GM23338 (cell line): ENCODE measurements around the gene DNAJB12.

Experiments
- EZH2 ChIP-seq: fragments of 200-600 bp; sonication (generic); IDR thresholded peaks from one replicate; pipeline ENCODE4 v1.8.0; 2017; ENCODE audit warnings: antibody characterized with exemption, mild to moderate bottlenecking, low read depth; ENCODE audit not compliant: unreplicated experiment
- EZH2phosphoT487 ChIP-seq: fragments of 200-600 bp; sonication (generic); IDR thresholded peaks from one replicate; pipeline ENCODE4 v1.8.1; 2018; ENCODE audit warnings: antibody characterized with exemption; ENCODE audit not compliant: unreplicated experiment
- POLR2AphosphoS5 ChIP-seq: IDR thresholded peaks from 2 replicates; pipeline ENCODE4 v1.6.1; 2016; ENCODE audit warnings: antibody characterized with exemption, low read depth
- STAT1 ChIP-seq: IDR thresholded peaks from one replicate; pipeline ENCODE4 v1.6.1; 2016; ENCODE audit warnings: antibody characterized with exemption; ENCODE audit not compliant: unreplicated experiment
- TF ChIP-seq, protein P1 (sequence below), 2 experiments: fragments of 200-600 bp in 1 of 2; sonication (generic) in 1 of 2; conservative IDR thresholded peaks; 2 replicates each; pipeline versions ENCODE4 v1.5.1 to v1.6.1; 2016 to 2017; ENCODE audit warnings: antibody characterized with exemption in 2 of 2, low read depth in 2 of 2, mild to moderate bottlenecking in 2 of 2, moderate library complexity in 1 of 2

DNA sequence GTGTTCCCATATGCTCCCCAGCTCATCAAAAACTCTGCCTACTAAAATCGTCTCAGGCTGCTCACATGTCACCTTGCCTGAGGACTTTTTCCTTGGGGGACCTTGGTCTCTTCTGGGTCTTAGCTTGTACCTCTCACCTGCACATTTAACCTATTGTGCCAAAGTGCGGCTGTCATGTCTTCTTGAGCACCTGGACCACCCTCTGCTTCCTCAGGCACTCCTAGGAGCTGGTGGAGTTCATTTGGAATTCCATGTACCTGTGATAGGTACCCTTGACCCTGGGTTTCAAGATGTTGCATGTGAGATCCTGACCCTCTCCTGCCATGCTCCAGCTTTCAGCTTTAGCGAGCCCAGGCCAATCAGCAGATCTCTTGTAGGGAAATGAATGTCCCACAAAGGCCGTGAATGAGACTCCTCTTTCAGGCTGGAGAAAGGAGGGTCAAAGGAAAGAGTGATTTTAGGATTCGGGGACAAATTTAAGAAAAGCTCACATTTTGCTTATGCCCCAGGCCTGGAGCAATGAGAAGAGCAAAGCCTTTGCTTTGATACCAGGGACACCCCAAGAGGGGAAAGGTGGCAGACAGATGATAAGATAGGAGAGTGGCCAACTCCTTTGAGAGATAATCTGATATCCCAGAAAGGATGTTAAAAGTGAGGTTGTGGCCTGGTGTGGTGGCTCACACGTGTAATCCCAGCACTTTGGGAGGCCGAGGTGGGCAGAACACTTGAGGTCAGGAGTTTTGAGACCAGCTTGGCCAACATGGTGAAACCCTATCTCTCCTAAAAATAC is 10.6 kb upstream of the DNAJB12 start:
- TF ChIP-seq, protein P1, sequence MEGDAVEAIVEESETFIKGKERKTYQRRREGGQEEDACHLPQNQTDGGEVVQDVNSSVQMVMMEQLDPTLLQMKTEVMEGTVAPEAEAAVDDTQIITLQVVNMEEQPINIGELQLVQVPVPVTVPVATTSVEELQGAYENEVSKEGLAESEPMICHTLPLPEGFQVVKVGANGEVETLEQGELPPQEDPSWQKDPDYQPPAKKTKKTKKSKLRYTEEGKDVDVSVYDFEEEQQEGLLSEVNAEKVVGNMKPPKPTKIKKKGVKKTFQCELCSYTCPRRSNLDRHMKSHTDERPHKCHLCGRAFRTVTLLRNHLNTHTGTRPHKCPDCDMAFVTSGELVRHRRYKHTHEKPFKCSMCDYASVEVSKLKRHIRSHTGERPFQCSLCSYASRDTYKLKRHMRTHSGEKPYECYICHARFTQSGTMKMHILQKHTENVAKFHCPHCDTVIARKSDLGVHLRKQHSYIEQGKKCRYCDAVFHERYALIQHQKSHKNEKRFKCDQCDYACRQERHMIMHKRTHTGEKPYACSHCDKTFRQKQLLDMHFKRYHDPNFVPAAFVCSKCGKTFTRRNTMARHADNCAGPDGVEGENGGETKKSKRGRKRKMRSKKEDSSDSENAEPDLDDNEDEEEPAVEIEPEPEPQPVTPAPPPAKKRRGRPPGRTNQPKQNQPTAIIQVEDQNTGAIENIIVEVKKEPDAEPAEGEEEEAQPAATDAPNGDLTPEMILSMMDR (conservative IDR thresholded peaks at IDR 0.05; ENCODE audit: low read depth in 2 of 2): no peak
- no peak for TF ChIP-seq EZH2phosphoT487
- no peak for TF ChIP-seq EZH2
- no peak for TF ChIP-seq POLR2AphosphoS5
- no peak for TF ChIP-seq STAT1
